Adrenal gland (tissue), 12 donors: ENCODE measurements around the gene KRT78. TPM values are rescaled to one million over a fixed set of nuclear protein-coding genes. Genes with fewer than 3 reads are reported as not detected.

Experiments
- DNase-seq, 7 donors: peaks; one replicate each; pipeline ENCODE4 v3.0.0-alpha.2; 2019 to 2020
- H3K27ac ChIP-seq, 5 donors: fragments of 200-600 bp; sonication (generic) in 4 of 5; 1 replicate in 3 of 5; 2 replicates in 2 of 5; pipeline versions ENCODE4 v1.5.1 to v1.8.0; 2016 to 2020; ENCODE audit warnings: mild to moderate bottlenecking in 1 of 5
- H3K27me3 ChIP-seq: fragments of 200-600 bp; 2 replicates; pipeline ENCODE4 v1.8.0; 2021
- H3K36me3 ChIP-seq, 2 donors: fragments of 200-600 bp; replicated peaks in 1 of 2; 1 replicate in 1 of 2; 2 replicates in 1 of 2; pipeline versions ENCODE4 v1.5.1 to v1.8.0; 2018 to 2022
- H3K4me1 ChIP-seq, 2 donors: fragments of 200-600 bp; replicated peaks in 1 of 2; 1 replicate in 1 of 2; 2 replicates in 1 of 2; pipeline versions ENCODE4 v1.5.1 to v1.8.0; 2018 to 2021
- H3K4me3 ChIP-seq, 4 donors: fragments of 200-600 bp; sonication (generic) in 3 of 4; one replicate each; pipeline ENCODE4 v1.5.1; 2016 to 2018
- H3K9me3 ChIP-seq, 3 donors: fragments of 200-600 bp; sonication (generic) in 1 of 3; replicated peaks in 1 of 3; 1 replicate in 2 of 3; 2 replicates in 1 of 3; pipeline versions ENCODE4 v1.5.1 to v1.8.0; 2016 to 2021
- POLR2A ChIP-seq, 2 donors: fragments of 450-650 bp; IDR thresholded peaks; one replicate each; pipeline ENCODE4 v1.6.1; 2017; ENCODE audit warnings: antibody characterized with exemption in 2 of 2, mild to moderate bottlenecking in 2 of 2, moderate library complexity in 1 of 2
- WGBS, 4 donors: extraction: QIAGEN DNeasy Blood & Tissue Kit in 2 of 4; methylation state at CpG; one replicate each; pipeline versions ENCODE4 v1.1.5 to v1.1.7; 2013 to 2017; 5-methylcytosine and 5-hydroxymethylcytosine counted together
- intact Hi-C, 2 donors: fragments of 100-400 bp; cut with DNase I; formaldehyde crosslinking; loops; one replicate each; pipeline versions ENCODE4 v1.14.1 to v1.15.0; 2022 to 2023
- polyA plus RNA-seq, 3 donors: library from polyadenylated mRNA; stranded (reverse); fragments of 200-250 nt in 2 of 3; fragments of 350-450 nt in 1 of 3; fragmentation: Illumina TruSeq in 1 of 3; extraction: RNeasy Lipid Tissue Mini Kit (QIAGEN cat#74804) in 1 of 3; gene quantifications; one replicate each; pipeline ENCODE4 v1.2.3, GENCODE V29; 2013 to 2014
- total RNA-seq, 9 donors: library from RNA; depleted of rRNA in 4 of 9; stranded (reverse); fragments of >200 nt in 4 of 9; fragments of 120-200 nt in 1 of 9; fragmentation: NEBNext Ultra II Directional in 1 of 9; extraction: Animal tissue kit (Norgen Biotek cat#: 25700) in 1 of 9; gene quantifications; one replicate each; pipeline versions ENCODE4 v1.1.0 to v1.2.4, GENCODE V29; 2013 to 2023
- TF ChIP-seq, protein P1 (sequence below), 6 experiments: fragments of 450-650 bp in 4 of 6; fragments of 200-600 bp in 2 of 6; sonication (generic) in 1 of 6; IDR thresholded peaks; 1 replicate in 5 of 6; 2 replicates in 1 of 6; pipeline versions ENCODE4 v1.5.1 to v1.8.0; 2016 to 2021; ENCODE audit warnings: antibody characterized with exemption in 6 of 6, mild to moderate bottlenecking in 2 of 6, moderate library complexity in 1 of 6
- donor health status: healthy with polysubstance abuse.
- donor health status: Bipolar disorder and iron deficiency.
- donor health status: DM: yes; HTN: yes; CAD: no.
- donor health status: DM: no; HTN: no; CAD: no.
- donor health status: DM: no; HTN: no; CAD: no.
- donor health status: DM: yes; HTN: yes; CAD: no.

Gene KRT78
- total and polyA plus RNA-seq, 12 donors, result 0.34 TPM; not detected in 11

DNA sequence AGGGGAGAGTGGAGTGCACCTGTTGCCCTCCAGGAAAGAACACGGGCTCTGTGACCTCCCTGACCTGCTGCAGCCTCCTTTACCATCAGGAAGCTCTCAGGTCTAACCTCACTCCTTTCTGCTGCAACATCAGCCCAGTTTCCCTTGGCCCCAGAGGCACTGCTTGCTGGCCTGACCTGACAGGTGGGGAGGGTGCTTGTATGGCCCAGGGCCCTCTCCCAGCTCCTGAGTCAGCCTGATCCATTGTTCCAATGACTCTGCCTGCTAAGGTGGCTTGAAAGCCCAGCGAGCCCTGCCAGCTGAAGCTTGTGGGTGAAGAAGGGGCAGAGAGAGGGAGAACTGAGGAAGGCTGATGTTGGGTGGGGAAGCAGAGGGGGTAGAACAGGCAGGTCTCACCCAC, 13.2 kb upstream of the KRT78 start:
- H3K27me3 ChIP-seq, result peaks cover 4% of the 10 kb centered on the region
- no peaks in the 10 kb centered on the region for H3K36me3 ChIP-seq
- TF ChIP-seq POLR2A (IDR thresholded peaks at IDR 0.05), result no peak
- TF ChIP-seq, protein P1, sequence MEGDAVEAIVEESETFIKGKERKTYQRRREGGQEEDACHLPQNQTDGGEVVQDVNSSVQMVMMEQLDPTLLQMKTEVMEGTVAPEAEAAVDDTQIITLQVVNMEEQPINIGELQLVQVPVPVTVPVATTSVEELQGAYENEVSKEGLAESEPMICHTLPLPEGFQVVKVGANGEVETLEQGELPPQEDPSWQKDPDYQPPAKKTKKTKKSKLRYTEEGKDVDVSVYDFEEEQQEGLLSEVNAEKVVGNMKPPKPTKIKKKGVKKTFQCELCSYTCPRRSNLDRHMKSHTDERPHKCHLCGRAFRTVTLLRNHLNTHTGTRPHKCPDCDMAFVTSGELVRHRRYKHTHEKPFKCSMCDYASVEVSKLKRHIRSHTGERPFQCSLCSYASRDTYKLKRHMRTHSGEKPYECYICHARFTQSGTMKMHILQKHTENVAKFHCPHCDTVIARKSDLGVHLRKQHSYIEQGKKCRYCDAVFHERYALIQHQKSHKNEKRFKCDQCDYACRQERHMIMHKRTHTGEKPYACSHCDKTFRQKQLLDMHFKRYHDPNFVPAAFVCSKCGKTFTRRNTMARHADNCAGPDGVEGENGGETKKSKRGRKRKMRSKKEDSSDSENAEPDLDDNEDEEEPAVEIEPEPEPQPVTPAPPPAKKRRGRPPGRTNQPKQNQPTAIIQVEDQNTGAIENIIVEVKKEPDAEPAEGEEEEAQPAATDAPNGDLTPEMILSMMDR (IDR thresholded peaks at IDR 0.05), result no peak
- no peak overlapping the region for H3K4me3 ChIP-seq
- DNase-seq, result no peak
- intact Hi-C loops, result no loop called here
- H3K27ac ChIP-seq, result no peak overlapping the region
- WGBS, 4 donors, result 56 to 92% (median 75%) methylated on average over 1 to 2 of the region's 2 CpGs
- H3K9me3 ChIP-seq, result no peaks in the 10 kb centered on the region
- H3K4me1 ChIP-seq, result no peaks in the 10 kb centered on the region

DNA sequence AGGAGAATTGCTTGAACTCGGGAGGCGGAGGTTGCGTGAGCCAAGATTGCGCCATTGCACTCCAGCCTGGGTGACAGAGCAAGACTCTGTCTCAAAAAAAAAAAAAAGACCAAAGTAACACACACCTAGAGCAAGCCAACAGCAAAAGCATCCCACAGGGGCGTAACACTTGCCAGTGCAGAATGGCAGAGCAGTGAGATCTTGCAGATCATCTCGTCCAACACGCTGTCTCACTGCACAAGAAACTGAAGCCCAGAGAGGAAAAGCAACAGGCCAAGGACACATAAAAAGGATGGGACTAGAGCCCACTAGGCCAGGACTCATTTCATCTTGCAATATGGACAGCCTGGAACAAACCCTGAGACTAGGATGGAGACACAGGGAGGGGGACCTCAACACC, 12.7 kb upstream of the KRT78 start:
- Histone ChIP-seq H3K4me1 (no peaks in the 10 kb centered on the region), H3K4me3 (no peak overlapping the region), H3K27me3 (peaks cover 4% of the 10 kb centered on the region), H3K27ac (no peak overlapping the region), H3K9me3 (no peaks in the 10 kb centered on the region), H3K36me3 (no peaks in the 10 kb centered on the region)
- DNase-seq, result no peak
- intact Hi-C loops, result no loop called here
- TF ChIP-seq, protein P1 (IDR thresholded peaks at IDR 0.05), result no peak
- no peak for TF ChIP-seq POLR2A (IDR thresholded peaks at IDR 0.05)
- 86 to 92% (median 91%) methylated on average over 7 of the region's 7 CpGs for WGBS, 4 donors

DNA sequence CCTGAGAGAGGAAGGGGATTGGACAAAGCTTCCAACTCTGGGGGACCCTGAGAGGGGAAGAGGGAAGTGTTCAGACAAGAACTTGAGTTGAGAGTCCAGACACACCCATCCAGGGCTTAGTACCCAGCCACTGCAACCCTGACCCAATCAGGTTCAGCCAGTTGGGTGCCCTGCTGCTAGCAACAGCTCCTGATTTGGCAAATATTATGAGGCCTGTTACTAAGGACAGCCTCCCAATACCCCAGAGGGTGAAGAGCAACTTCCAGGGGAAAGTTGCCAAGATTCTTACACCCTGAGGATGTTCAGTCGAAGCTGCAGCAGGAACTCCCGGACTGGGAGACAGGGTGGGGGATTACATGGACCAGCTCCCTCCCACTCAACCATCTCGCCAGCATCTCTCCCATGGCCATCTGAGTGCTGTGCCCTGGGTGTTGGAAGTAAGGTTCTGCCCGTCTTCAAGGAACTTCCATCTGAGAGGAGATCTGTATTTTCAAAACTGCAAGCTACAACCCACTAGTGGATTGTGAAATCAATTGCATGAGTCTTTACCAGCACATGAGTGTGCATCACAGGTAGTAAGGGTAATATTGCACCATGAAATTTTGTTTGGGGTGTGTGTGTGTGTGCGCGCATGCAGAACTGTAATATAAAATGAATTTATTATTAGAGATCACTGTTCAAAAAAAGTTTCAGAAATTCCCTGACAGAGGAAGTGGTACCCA, 11.5 kb upstream of the KRT78 start:
- intact Hi-C loops, result no loop called here
- H3K9me3 ChIP-seq, result no peaks in the 10 kb centered on the region
- no peak for DNase-seq
- H3K36me3 ChIP-seq, result no peaks in the 10 kb centered on the region
- 70 to 87% (median 81%) methylated on average over 3 to 6 of the region's 6 CpGs for WGBS, 4 donors
- no peak overlapping the region for H3K27ac ChIP-seq
- TF ChIP-seq, protein P1 (IDR thresholded peaks at IDR 0.05), result no peak
- TF ChIP-seq POLR2A (IDR thresholded peaks at IDR 0.05), result no peak
- H3K4me3 ChIP-seq, result no peak overlapping the region
- H3K4me1 ChIP-seq, result no peaks in the 10 kb centered on the region
- peaks cover 4% of the 10 kb centered on the region for H3K27me3 ChIP-seq

DNA sequence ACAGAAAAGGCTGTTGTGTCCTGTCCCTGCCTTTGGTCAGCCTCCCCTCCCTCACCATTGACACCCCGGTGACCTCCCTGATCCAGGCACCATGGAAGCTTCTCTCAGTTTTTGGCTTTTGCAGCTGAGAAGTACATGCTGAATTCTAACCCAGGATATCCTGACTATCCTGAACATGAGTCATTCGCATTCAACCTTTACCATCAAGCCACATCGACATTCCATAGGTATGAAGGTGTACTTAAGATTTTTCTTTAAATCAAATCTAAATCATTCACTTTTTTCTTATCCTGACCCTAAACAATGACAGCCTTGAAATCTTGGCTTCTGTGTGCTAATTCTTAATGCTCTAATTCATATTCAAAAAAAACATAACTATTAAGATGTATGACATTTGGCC, 8.7 kb upstream of the KRT78 start:
- no peaks in the 10 kb centered on the region for H3K36me3 ChIP-seq
- DNase-seq, result no peak
- H3K4me1 ChIP-seq, result no peaks in the 10 kb centered on the region
- intact Hi-C loops, result no loop called here
- H3K9me3 ChIP-seq, result no peaks in the 10 kb centered on the region
- WGBS, 4 donors, result 85 to 90% (median 86%) methylated on average over 3 of the region's 3 CpGs
- H3K27me3 ChIP-seq, result peaks cover 4% of the 10 kb centered on the region
- no peak overlapping the region for H3K4me3 ChIP-seq
- TF ChIP-seq, protein P1 (IDR thresholded peaks at IDR 0.05), result no peak
- TF ChIP-seq POLR2A (IDR thresholded peaks at IDR 0.05), result no peak
- H3K27ac ChIP-seq, result no peak overlapping the region
